GM13977 (cell line): Measurements from ENCODE around the gene PTPRG.
"Not testable (repeated sequence)": the region's sequence is repeated elsewhere in the genome, so short reads cannot be mapped to it uniquely, and the experiment has no call there.

Source experiments
- DNase-seq: peaks from one replicate; pipeline ENCODE4 v3.0.0; 2012; ENCODE audit warnings: low spot score
- in situ Hi-C: fragments of 300-500 bp; cut with MboI; formaldehyde crosslinking; loops from one replicate; pipeline ENCODE4 v1.12.0; 2022; ENCODE audit warnings: low sequenced_read_pairs, low pct_unique_long_range_greater_than_20kb, mixed read lengths, inconsistent platforms; ENCODE audit not compliant: unreplicated experiment
- TF ChIP-seq, protein P1 (sequence below): IDR thresholded peaks from 2 replicates; pipeline ENCODE4 v1.5.1; 2012; ENCODE audit warnings: mild to moderate bottlenecking, control low read depth; ENCODE audit not compliant: insufficient read depth; ENCODE audit errors: extremely low read depth, missing control alignments

PTPRG gene

GRCh38 chr3:61537366-61537765 is 24.0 kb upstream of the PTPRG start:
- TF ChIP-seq, protein P1, sequence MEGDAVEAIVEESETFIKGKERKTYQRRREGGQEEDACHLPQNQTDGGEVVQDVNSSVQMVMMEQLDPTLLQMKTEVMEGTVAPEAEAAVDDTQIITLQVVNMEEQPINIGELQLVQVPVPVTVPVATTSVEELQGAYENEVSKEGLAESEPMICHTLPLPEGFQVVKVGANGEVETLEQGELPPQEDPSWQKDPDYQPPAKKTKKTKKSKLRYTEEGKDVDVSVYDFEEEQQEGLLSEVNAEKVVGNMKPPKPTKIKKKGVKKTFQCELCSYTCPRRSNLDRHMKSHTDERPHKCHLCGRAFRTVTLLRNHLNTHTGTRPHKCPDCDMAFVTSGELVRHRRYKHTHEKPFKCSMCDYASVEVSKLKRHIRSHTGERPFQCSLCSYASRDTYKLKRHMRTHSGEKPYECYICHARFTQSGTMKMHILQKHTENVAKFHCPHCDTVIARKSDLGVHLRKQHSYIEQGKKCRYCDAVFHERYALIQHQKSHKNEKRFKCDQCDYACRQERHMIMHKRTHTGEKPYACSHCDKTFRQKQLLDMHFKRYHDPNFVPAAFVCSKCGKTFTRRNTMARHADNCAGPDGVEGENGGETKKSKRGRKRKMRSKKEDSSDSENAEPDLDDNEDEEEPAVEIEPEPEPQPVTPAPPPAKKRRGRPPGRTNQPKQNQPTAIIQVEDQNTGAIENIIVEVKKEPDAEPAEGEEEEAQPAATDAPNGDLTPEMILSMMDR: no peak
- no peak for DNase-seq
- in situ Hi-C loops: no loop called here

DNA sequence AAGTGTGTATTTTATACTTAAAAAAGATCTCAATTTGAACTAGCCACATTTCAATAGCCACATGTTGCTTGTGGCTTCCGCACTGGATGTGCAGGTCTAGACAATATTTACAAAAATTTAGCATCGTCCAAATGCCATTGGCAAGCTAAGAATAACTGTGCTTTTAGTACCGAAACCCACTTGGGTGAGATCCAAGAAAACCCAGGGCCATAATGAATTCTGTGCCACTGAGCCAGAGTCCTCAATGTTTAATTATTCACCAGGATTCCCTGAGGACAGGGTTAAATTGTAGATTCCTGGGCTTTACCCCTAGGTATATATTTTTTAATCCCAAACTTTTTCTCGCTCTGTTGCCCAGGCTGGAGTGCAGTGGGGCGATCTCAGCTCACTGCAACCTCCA is 22.9 kb upstream of the PTPRG start:
- in situ Hi-C loops: no loop called here
- TF ChIP-seq, protein P1: no peak
- DNase-seq: no peak

DNA sequence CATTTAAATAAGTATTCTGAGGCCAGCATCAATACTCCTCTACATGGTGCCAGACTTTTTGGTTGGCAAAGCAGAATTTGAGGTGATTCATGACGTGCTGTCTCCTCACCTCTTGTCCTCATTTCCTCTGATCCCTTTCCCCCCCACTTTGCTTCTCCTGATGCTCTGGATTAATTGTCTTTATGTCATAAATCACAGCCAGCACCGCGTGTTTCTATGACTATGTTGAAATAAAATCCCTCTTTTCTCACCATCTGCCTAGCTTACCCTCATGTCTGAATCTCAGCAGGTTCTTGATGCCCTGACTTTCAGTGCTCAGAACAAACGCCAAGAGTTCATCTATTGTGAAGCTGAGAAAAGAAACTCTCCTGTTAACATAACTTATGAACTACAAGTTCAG is 19.7 kb upstream of the PTPRG start:
- TF ChIP-seq, protein P1: no peak
- no peak for DNase-seq
- in situ Hi-C loops: no loop called here

DNA sequence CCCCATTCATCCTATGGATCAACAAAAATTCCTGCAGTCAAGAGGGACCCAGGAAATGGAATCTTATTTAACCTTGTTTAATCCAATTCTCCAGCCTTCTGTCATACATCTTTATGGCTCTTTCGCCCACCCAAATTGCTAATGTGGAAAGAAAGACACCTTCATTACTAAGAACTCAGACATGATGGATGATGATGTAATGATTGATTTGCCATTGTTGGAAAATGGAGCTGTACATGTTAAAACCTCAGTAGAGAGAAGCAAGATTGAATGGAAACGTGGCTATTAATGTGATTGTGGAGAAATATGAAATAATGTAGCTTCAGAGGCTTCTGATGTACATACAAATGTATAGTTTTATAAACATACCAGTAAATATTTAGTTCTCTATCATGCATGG is 15.7 kb upstream of the PTPRG start:
- TF ChIP-seq, protein P1: no peak
- in situ Hi-C loops: no loop called here
- no peak for DNase-seq

- in situ Hi-C loops: no loop called here
- no peak for DNase-seq
- TF ChIP-seq, protein P1: no peak
Measured at GRCh38 chr3:61547625-61548024, 13.7 kb upstream of the PTPRG start.

- in situ Hi-C loops, DNase-seq: not testable (repeated sequence)
Measured at GRCh38 chr3:61552704-61553103, 8.7 kb upstream of the PTPRG start.

- in situ Hi-C loops: no loop called here
- TF ChIP-seq, protein P1: no peak
Measured at GRCh38 chr3:61559136-61559731, 2.1 kb upstream of the PTPRG start.

More at GRCh38 chr3:61559136-61559731, 2.1 kb upstream of the PTPRG start:
- DNase-seq: no peak
